ENCODE measurements around the gene SLC16A4. TPM values are rescaled to one million over a fixed set of nuclear protein-coding genes. Genes with fewer than 3 reads are reported as not detected.

The SLC16A4 gene
- total RNA-seq, 1 donor from 2014 or later, result 0.73 TPM

- no peak for DNase-seq (ENCODE audit: low spot score)
- H3K4me3 Mint-ChIP-seq (ENCODE audit: low read depth), result peak overlapping the region; percentile 72
- H3K9me3 Mint-ChIP-seq, result no peaks in the 10 kb centered on the region
- peaks cover 90% of the 10 kb centered on the region for H3K36me3 Mint-ChIP-seq (ENCODE audit: low read depth)
- no peaks in the 10 kb centered on the region for H3K27me3 Mint-ChIP-seq (ENCODE audit: low read depth)
- H3K4me1 Mint-ChIP-seq (ENCODE audit: low read depth), result peaks cover 76% of the 10 kb centered on the region
- intact Hi-C loops (cut with micrococcal nuclease), result no loop called here
- peak overlapping the region; percentile 72 for H3K27ac Mint-ChIP-seq
These were observed 46.7 kb downstream of the SLC16A4 start for GRCh38 chr1:110344152-110344551.

GRCh38 chr1:110343249-110343648 is 47.6 kb downstream of the SLC16A4 start:
- H3K4me3 Mint-ChIP-seq (ENCODE audit: low read depth), result no peak overlapping the region
- peaks cover 82% of the 10 kb centered on the region for H3K36me3 Mint-ChIP-seq (ENCODE audit: low read depth)
- H3K9me3 Mint-ChIP-seq, result no peaks in the 10 kb centered on the region
- no peaks in the 10 kb centered on the region for H3K27me3 Mint-ChIP-seq (ENCODE audit: low read depth)
- H3K27ac Mint-ChIP-seq, result peak overlapping the region; percentile 72
- no peak for DNase-seq (ENCODE audit: low spot score)
- peaks cover 67% of the 10 kb centered on the region for H3K4me1 Mint-ChIP-seq (ENCODE audit: low read depth)
- intact Hi-C loops (cut with micrococcal nuclease), result no loop called here

- Mint-ChIP-seq H3K9me3 (no peaks in the 10 kb centered on the region), H3K27ac (no peak overlapping the region), H3K4me3 (ENCODE audit: low read depth) (no peak overlapping the region), H3K27me3 (ENCODE audit: low read depth) (no peaks in the 10 kb centered on the region), H3K36me3 (ENCODE audit: low read depth) (peaks cover 70% of the 10 kb centered on the region), H3K4me1 (ENCODE audit: low read depth) (peaks cover 62% of the 10 kb centered on the region)
- no peak for DNase-seq (ENCODE audit: low spot score)
- intact Hi-C loops (cut with micrococcal nuclease), result no loop called here
These were observed 48.9 kb downstream of the SLC16A4 start for GRCh38 chr1:110341872-110342331.

GRCh38 chr1:110341146-110341871 is 49.5 kb downstream of the SLC16A4 start:
- Mint-ChIP-seq H3K27ac (no peak overlapping the region), H3K36me3 (ENCODE audit: low read depth) (peaks cover 64% of the 10 kb centered on the region), H3K27me3 (ENCODE audit: low read depth) (no peaks in the 10 kb centered on the region), H3K4me1 (ENCODE audit: low read depth) (peaks cover 64% of the 10 kb centered on the region), H3K9me3 (no peaks in the 10 kb centered on the region), H3K4me3 (ENCODE audit: low read depth) (no peak overlapping the region)
- DNase-seq (ENCODE audit: low spot score), result no peak
- intact Hi-C loops (cut with micrococcal nuclease), result no loop called here

- peaks cover 52% of the 10 kb centered on the region for H3K36me3 Mint-ChIP-seq (ENCODE audit: low read depth)
- intact Hi-C loops (cut with micrococcal nuclease), result no loop called here
- no peak overlapping the region for H3K27ac Mint-ChIP-seq
- no peaks in the 10 kb centered on the region for H3K9me3 Mint-ChIP-seq
- no peak for DNase-seq (ENCODE audit: low spot score)
- H3K27me3 Mint-ChIP-seq (ENCODE audit: low read depth), result no peaks in the 10 kb centered on the region
- peaks cover 57% of the 10 kb centered on the region for H3K4me1 Mint-ChIP-seq (ENCODE audit: low read depth)
- no peak overlapping the region for H3K4me3 Mint-ChIP-seq (ENCODE audit: low read depth)
These were observed 50.7 kb downstream of the SLC16A4 start for GRCh38 chr1:110340207-110340468.

GRCh38 chr1:110339407-110340206 is 51.2 kb downstream of the SLC16A4 start:
- peak; percentile 46 for DNase-seq (ENCODE audit: low spot score)
- H3K27me3 Mint-ChIP-seq (ENCODE audit: low read depth), result no peaks in the 10 kb centered on the region
- H3K36me3 Mint-ChIP-seq (ENCODE audit: low read depth), result peaks cover 49% of the 10 kb centered on the region
- intact Hi-C loops (cut with micrococcal nuclease), result loop anchor here (1.0 to 5.0 kb wide), 6 partner anchors 103 to 913 kb away; partner anchors contain the start of genes PSMA5 and STRIP1
- H3K9me3 Mint-ChIP-seq, result no peaks in the 10 kb centered on the region
- H3K27ac Mint-ChIP-seq, result no peak overlapping the region
- peaks cover 56% of the 10 kb centered on the region for H3K4me1 Mint-ChIP-seq (ENCODE audit: low read depth)
- no peak overlapping the region for H3K4me3 Mint-ChIP-seq (ENCODE audit: low read depth)

GRCh38 chr1:110338886-110339406 is 51.9 kb downstream of the SLC16A4 start, which contains the start of gene RBM15:
TSS of gene RBM15 (plus strand) at chr1:110339377. CDS start at chr1:110339406, 29 bp downstream.
- H3K9me3 Mint-ChIP-seq, result no peaks in the 10 kb centered on the region
- DNase-seq (ENCODE audit: low spot score), result peak; percentile 98
- peaks cover 43% of the 10 kb centered on the region for H3K36me3 Mint-ChIP-seq (ENCODE audit: low read depth)
- H3K27me3 Mint-ChIP-seq (ENCODE audit: low read depth), result no peaks in the 10 kb centered on the region
- intact Hi-C loops (cut with micrococcal nuclease), result loop anchor here (1.0 to 5.0 kb wide), 8 partner anchors 68 to 912 kb away; partner anchors contain the start of genes KCNC4, LAMTOR5, PSMA5 and STRIP1
- peaks cover 52% of the 10 kb centered on the region for H3K4me1 Mint-ChIP-seq (ENCODE audit: low read depth)
- H3K4me3 Mint-ChIP-seq (ENCODE audit: low read depth), result no peak within 1 kb of the TSS
- H3K27ac Mint-ChIP-seq, result no peak within 1 kb of the TSS

GRCh38 chr1:110338309-110338885 is 52.4 kb downstream of the SLC16A4 start:
- H3K36me3 Mint-ChIP-seq (ENCODE audit: low read depth), result peaks cover 37% of the 10 kb centered on the region
- DNase-seq (ENCODE audit: low spot score), result peak; percentile 94
- H3K4me3 Mint-ChIP-seq (ENCODE audit: low read depth), result no peak overlapping the region
- intact Hi-C loops (cut with micrococcal nuclease), result loop anchor here (1.0 to 5.0 kb wide), 7 partner anchors 69 to 912 kb away; partner anchors contain the start of genes KCNC4, LAMTOR5, PSMA5 and STRIP1
- H3K27ac Mint-ChIP-seq, result no peak overlapping the region
- H3K4me1 Mint-ChIP-seq (ENCODE audit: low read depth), result peaks cover 47% of the 10 kb centered on the region
- H3K27me3 Mint-ChIP-seq (ENCODE audit: low read depth), result no peaks in the 10 kb centered on the region
- H3K9me3 Mint-ChIP-seq, result no peaks in the 10 kb centered on the region

- Mint-ChIP-seq H3K4me3 (ENCODE audit: low read depth) (no peak overlapping the region), H3K9me3 (no peaks in the 10 kb centered on the region), H3K27ac (no peak overlapping the region), H3K27me3 (ENCODE audit: low read depth) (no peaks in the 10 kb centered on the region), H3K36me3 (ENCODE audit: low read depth) (peaks cover 31% of the 10 kb centered on the region), H3K4me1 (ENCODE audit: low read depth) (peaks cover 42% of the 10 kb centered on the region)
- intact Hi-C loops (cut with micrococcal nuclease), result loop anchor here (1.0 to 5.0 kb wide), 7 partner anchors 69 to 911 kb away; partner anchors contain the start of genes KCNC4, LAMTOR5, PSMA5 and STRIP1
- DNase-seq (ENCODE audit: low spot score), result peak; percentile 28
These were observed 53.0 kb downstream of the SLC16A4 start for GRCh38 chr1:110337704-110338308.

GRCh38 chr1:110336300-110337039 is 54.4 kb downstream of the SLC16A4 start:
- no peak for DNase-seq (ENCODE audit: low spot score)
- Mint-ChIP-seq H3K9me3 (no peaks in the 10 kb centered on the region), H3K27ac (peak overlapping the region; percentile 67), H3K27me3 (ENCODE audit: low read depth) (no peaks in the 10 kb centered on the region), H3K4me1 (ENCODE audit: low read depth) (peaks cover 31% of the 10 kb centered on the region), H3K36me3 (ENCODE audit: low read depth) (peaks cover 18% of the 10 kb centered on the region), H3K4me3 (ENCODE audit: low read depth) (peak overlapping the region; percentile 78)
- intact Hi-C loops (cut with micrococcal nuclease), result loop anchor here (5.0 kb wide), 1 partner anchor 546 kb away; no protein-coding TSS in a partner anchor

GRCh38 chr1:110335265-110335664 is 55.6 kb downstream of the SLC16A4 start:
- no peaks in the 10 kb centered on the region for H3K9me3 Mint-ChIP-seq
- no peak overlapping the region for H3K4me3 Mint-ChIP-seq (ENCODE audit: low read depth)
- H3K4me1 Mint-ChIP-seq (ENCODE audit: low read depth), result peaks cover 20% of the 10 kb centered on the region
- H3K36me3 Mint-ChIP-seq (ENCODE audit: low read depth), result peaks cover 6% of the 10 kb centered on the region
- no peaks in the 10 kb centered on the region for H3K27me3 Mint-ChIP-seq (ENCODE audit: low read depth)
- intact Hi-C loops (cut with micrococcal nuclease), result loop anchor here (5.0 kb wide), 1 partner anchor 547 kb away; no protein-coding TSS in a partner anchor
- H3K27ac Mint-ChIP-seq, result no peak overlapping the region
- DNase-seq (ENCODE audit: low spot score), result no peak
